ENCODE data around the gene KANSL1. TPM values are rescaled to one million over a fixed set of nuclear protein-coding genes. Genes with fewer than 3 reads are reported as not detected.
"Not testable (repeated sequence)": the region's sequence is repeated elsewhere in the genome, so short reads cannot be mapped to it uniquely, and the experiment has no call there.

KANSL1 gene
- total RNA-seq, 1 experiment from 2014 or later: 47.6 TPM

- Histone ChIP-seq H3F3A (ENCODE audit: low read length, unreplicated experiment) (no peaks in the 10 kb centered on the region), H3K9me2 (replicated peaks; ENCODE audit: low read length) (no peaks in the 10 kb centered on the region), H3K36me3 (ENCODE audit: low read depth, low read length) (peaks cover 9% of the 10 kb centered on the region; the same call in 1 of the 2 replicates), H4K20me1 (ENCODE audit: low read length) (peaks cover 73% of the 10 kb centered on the region), H3K9me3 (ENCODE audit: low read length) (no peaks in the 10 kb centered on the region), H3K4me3 (ENCODE audit: low read length) (no peak overlapping the region), H2AFZ (ENCODE audit: low read length) (no peak overlapping the region), H3K79me2 (ENCODE audit: low read length) (peaks cover 100% of the 10 kb centered on the region), H3K4me1 (ENCODE audit: insufficient read depth, low read length) (peaks cover 20% of the 10 kb centered on the region), H3K27me3 (ENCODE audit: low read length) (no peaks in the 10 kb centered on the region), H3K27ac (ENCODE audit: low read length) (no peak overlapping the region), H3K4me2 (ENCODE audit: low read length) (no peak overlapping the region), H3K9ac (ENCODE audit: low read length) (no peak overlapping the region)
- ATAC-seq (no peak), DNase-seq (no peak)
- BruUV-seq (replicated peaks): no TSS peak
- ChIA-PET POLR2A (ENCODE audit: unreplicated experiment) (no interaction called here), CTCF (no interaction called here)
- intact Hi-C loops (cut with micrococcal nuclease): loop anchor here (5.0 kb wide), 1 partner anchor 75 kb away; no protein-coding TSS in a partner anchor
- TF ChIP-seq EZH2phosphoT487 (IDR thresholded peaks at IDR 0.05; ENCODE audit: borderline replicate concordance, low read length): no peak
These were observed 11.3 kb downstream of the KANSL1 start for GRCh38 chr17:46181940-46182339.

- H3K36me3 ChIP-seq (ENCODE audit: low read depth, low read length); BruUV-seq (replicated peaks); ATAC-seq; H3K27ac ChIP-seq (ENCODE audit: low read length); POLR2A ChIA-PET (ENCODE audit: unreplicated experiment); DNase-seq; H3K4me2 ChIP-seq (ENCODE audit: low read length); H3F3A ChIP-seq (ENCODE audit: low read length, unreplicated experiment); H3K9me3 ChIP-seq (ENCODE audit: low read length); H3K4me3 ChIP-seq (ENCODE audit: low read length); H3K9ac ChIP-seq (ENCODE audit: low read length); H3K9me2 ChIP-seq (replicated peaks; ENCODE audit: low read length); H3K27me3 ChIP-seq (ENCODE audit: low read length); H2AFZ ChIP-seq (ENCODE audit: low read length): not testable (repeated sequence)
- peaks cover 100% of the 10 kb centered on the region for H3K79me2 ChIP-seq (ENCODE audit: low read length)
- CTCF ChIA-PET: interaction anchor here (0.9 kb wide), 1 partner anchor 12 kb away, joined by 4 read pairs; the partner anchor contains the start of gene KANSL1
- H3K4me1 ChIP-seq (ENCODE audit: insufficient read depth, low read length): peaks cover 20% of the 10 kb centered on the region
- peaks cover 78% of the 10 kb centered on the region for H4K20me1 ChIP-seq (ENCODE audit: low read length)
- intact Hi-C loops (cut with micrococcal nuclease): loop anchor here (5.0 kb wide), 1 partner anchor 74 kb away; no protein-coding TSS in a partner anchor
These were observed 11.9 kb downstream of the KANSL1 start for GRCh38 chr17:46181316-46181715.

GRCh38 chr17:46180892-46181274 is 12.3 kb downstream of the KANSL1 start:
- H3K4me3 ChIP-seq (ENCODE audit: low read length): no peak overlapping the region
- ATAC-seq: no peak
- H3K36me3 ChIP-seq (ENCODE audit: low read depth, low read length): peaks cover 9% of the 10 kb centered on the region; the same call in 1 of the 2 replicates
- peaks cover 20% of the 10 kb centered on the region for H3K4me1 ChIP-seq (ENCODE audit: insufficient read depth, low read length)
- DNase-seq: no peak
- TF ChIP-seq CTCF (conservative IDR thresholded peaks at IDR 0.05; ENCODE audit: low read depth, low read length) (no peak), EZH2 (IDR thresholded peaks at IDR 0.05; ENCODE audit: low read length, unreplicated experiment) (no peak), EZH2phosphoT487 (IDR thresholded peaks at IDR 0.05; ENCODE audit: borderline replicate concordance, low read length) (no peak)
- no peak overlapping the region for H2AFZ ChIP-seq (ENCODE audit: low read length)
- H4K20me1 ChIP-seq (ENCODE audit: low read length): peaks cover 82% of the 10 kb centered on the region
- no peak overlapping the region for H3K27ac ChIP-seq (ENCODE audit: low read length)
- ChIA-PET CTCF (interaction anchor here (0.9 kb wide), 1 partner anchor 12 kb away, joined by 4 read pairs; the partner anchor contains the start of gene KANSL1), POLR2A (ENCODE audit: unreplicated experiment) (no interaction called here)
- H3K9ac ChIP-seq (ENCODE audit: low read length): no peak overlapping the region
- H3K79me2 ChIP-seq (ENCODE audit: low read length): peaks cover 100% of the 10 kb centered on the region
- H3K9me2 ChIP-seq (replicated peaks; ENCODE audit: low read length): no peaks in the 10 kb centered on the region
- no peaks in the 10 kb centered on the region for H3F3A ChIP-seq (ENCODE audit: low read length, unreplicated experiment)
- H3K9me3 ChIP-seq (ENCODE audit: low read length): no peaks in the 10 kb centered on the region
- H3K4me2 ChIP-seq (ENCODE audit: low read length): no peak overlapping the region
- BruUV-seq (replicated peaks): no TSS peak
- H3K27me3 ChIP-seq (ENCODE audit: low read length): no peaks in the 10 kb centered on the region
- intact Hi-C loops (cut with micrococcal nuclease): loop anchor here (5.0 kb wide), 1 partner anchor 74 kb away; no protein-coding TSS in a partner anchor

- POLR2A ChIA-PET (ENCODE audit: unreplicated experiment); H3F3A ChIP-seq (ENCODE audit: low read length, unreplicated experiment); BruUV-seq (replicated peaks); H3K9me3 ChIP-seq (ENCODE audit: low read length); H3K9me2 ChIP-seq (replicated peaks; ENCODE audit: low read length); H3K9ac ChIP-seq (ENCODE audit: low read length); H3K4me2 ChIP-seq (ENCODE audit: low read length); ATAC-seq; H3K27me3 ChIP-seq (ENCODE audit: low read length); H3K27ac ChIP-seq (ENCODE audit: low read length); DNase-seq; H2AFZ ChIP-seq (ENCODE audit: low read length); H3K4me3 ChIP-seq (ENCODE audit: low read length); H3K36me3 ChIP-seq (ENCODE audit: low read depth, low read length): not testable (repeated sequence)
- peaks cover 20% of the 10 kb centered on the region for H3K4me1 ChIP-seq (ENCODE audit: insufficient read depth, low read length)
- peaks cover 83% of the 10 kb centered on the region for H4K20me1 ChIP-seq (ENCODE audit: low read length)
- CTCF ChIA-PET: interaction anchor here (0.9 kb wide), 1 partner anchor 13 kb away, joined by 4 read pairs; the partner anchor contains the start of gene KANSL1
- peaks cover 100% of the 10 kb centered on the region for H3K79me2 ChIP-seq (ENCODE audit: low read length)
- intact Hi-C loops (cut with micrococcal nuclease): loop anchor here (5.0 kb wide), 1 partner anchor 73 kb away; no protein-coding TSS in a partner anchor
These were observed 12.9 kb downstream of the KANSL1 start for GRCh38 chr17:46180185-46180891.

Data from PC-3 (cell line).